IMR-90 (cell line): Measurements from ENCODE around the gene PAX1. TPM values are rescaled to one million over a fixed set of nuclear protein-coding genes. Genes with fewer than 3 reads are reported as not detected.

Experiments
- BHLHE40 ChIP-seq: fragments of 150-350 bp; IDR thresholded peaks from 2 replicates; pipeline ENCODE4 v1.6.1; 2016; ENCODE audit warnings: mild to moderate bottlenecking, low read depth, low read length
- MAZ ChIP-seq: IDR thresholded peaks from 2 replicates; pipeline ENCODE4 v1.6.1; 2012; ENCODE audit warnings: low read depth, mild to moderate bottlenecking, low read length, improper control_type of control experiment, moderate library complexity, borderline replicate concordance
- NFE2L2 ChIP-seq: fragments of 150-350 bp; IDR thresholded peaks from 2 replicates; pipeline ENCODE4 v1.6.1; 2016; ENCODE audit warnings: low read depth, mild to moderate bottlenecking, low read length
- POLR2A ChIP-seq: IDR thresholded peaks from 2 replicates; pipeline ENCODE4 v1.6.1; 2012; ENCODE audit warnings: mild to moderate bottlenecking, low read depth, low read length
- RFX5 ChIP-seq: IDR thresholded peaks from 2 replicates; pipeline ENCODE4 v1.8.0; 2012; ENCODE audit warnings: low read depth, mild to moderate bottlenecking, low read length, moderate library complexity
- polyA plus RNA-seq, 3 experiments: library from polyadenylated mRNA; depleted of rRNA; stranded (reverse); fragments of >200 nt; gene quantifications; 2 replicates each; pipeline ENCODE4 v1.2.3, GENCODE V29; 2012; ENCODE audit warnings: low replicate concordance in 1 of 3
- total RNA-seq: library from RNA; depleted of rRNA; stranded (reverse); fragments of >200 nt; gene quantifications from 2 replicates; pipeline ENCODE4 v1.2.3, GENCODE V29; 2012
- TF ChIP-seq, protein P1 (sequence below): conservative IDR thresholded peaks from 2 replicates; pipeline ENCODE4 v1.5.1; 2012; ENCODE audit warnings: mild to moderate bottlenecking, low read depth, low read length, improper control_type of control experiment

Gene PAX1
- total and polyA plus RNA-seq, 2 of the 4 experiments (the other 2 are of a cell fraction), result not detected

DNA sequence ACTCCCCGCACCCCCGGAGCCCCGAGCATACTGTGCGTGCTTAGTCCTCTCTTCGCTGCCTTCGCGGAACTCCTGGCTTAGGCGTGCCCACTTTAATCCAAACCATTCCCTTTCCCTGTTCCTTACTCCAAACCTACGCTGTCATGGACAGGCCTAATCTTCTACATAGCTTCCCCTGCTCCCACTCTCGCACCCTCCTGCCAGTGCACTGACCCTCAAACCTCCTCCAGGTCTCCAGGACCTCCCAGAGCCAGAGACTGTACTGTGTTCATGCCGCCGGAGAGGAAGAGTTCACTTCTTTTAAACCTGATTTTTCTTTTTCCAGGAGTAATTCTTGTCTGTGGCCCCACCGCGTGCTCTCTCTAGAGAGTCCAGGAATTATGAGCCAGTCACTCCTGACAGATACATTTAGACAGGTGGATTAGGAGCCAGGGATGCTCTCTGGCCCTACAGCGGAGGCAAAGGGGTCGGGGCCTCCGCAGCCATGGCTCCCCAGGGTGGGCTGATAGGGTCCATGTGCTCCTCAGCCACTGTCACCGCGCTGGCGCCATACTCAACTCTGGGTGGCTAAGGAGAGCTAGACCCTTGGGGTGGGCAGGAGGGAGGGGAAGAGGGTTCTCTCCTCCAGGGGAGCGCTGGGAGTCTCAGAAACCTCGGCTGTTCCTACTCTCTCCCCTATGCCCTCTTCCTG is 1.6 kb upstream of the PAX1 start (continued):
- TF ChIP-seq, protein P1, sequence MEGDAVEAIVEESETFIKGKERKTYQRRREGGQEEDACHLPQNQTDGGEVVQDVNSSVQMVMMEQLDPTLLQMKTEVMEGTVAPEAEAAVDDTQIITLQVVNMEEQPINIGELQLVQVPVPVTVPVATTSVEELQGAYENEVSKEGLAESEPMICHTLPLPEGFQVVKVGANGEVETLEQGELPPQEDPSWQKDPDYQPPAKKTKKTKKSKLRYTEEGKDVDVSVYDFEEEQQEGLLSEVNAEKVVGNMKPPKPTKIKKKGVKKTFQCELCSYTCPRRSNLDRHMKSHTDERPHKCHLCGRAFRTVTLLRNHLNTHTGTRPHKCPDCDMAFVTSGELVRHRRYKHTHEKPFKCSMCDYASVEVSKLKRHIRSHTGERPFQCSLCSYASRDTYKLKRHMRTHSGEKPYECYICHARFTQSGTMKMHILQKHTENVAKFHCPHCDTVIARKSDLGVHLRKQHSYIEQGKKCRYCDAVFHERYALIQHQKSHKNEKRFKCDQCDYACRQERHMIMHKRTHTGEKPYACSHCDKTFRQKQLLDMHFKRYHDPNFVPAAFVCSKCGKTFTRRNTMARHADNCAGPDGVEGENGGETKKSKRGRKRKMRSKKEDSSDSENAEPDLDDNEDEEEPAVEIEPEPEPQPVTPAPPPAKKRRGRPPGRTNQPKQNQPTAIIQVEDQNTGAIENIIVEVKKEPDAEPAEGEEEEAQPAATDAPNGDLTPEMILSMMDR, result no peak
- TF ChIP-seq POLR2A, result no peak
- no peak for TF ChIP-seq RFX5
- TF ChIP-seq NFE2L2, result no peak
- TF ChIP-seq BHLHE40, result no peak
- no peak for TF ChIP-seq MAZ
